Measurements from ENCODE around the gene MRTFA.

MRTFA gene

DNA sequence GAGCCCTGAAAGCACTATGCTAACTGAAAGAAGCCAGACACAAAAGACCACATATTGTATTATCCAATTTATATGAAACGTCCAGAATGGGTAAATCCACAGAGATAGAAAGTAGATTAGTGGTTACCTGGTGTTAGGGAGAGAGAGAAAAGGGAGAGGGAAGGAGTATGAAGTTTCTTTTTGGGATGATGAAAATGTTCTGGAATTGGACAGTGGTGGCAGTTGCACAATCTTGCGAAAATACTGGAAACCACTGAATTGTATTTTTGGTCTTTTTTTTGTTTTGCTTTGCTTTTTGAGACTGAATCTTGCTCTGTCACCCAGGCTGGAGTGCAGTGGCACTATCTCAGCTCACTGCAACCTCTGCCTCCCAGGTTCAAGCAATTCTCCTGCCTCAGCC, 63.5 kb downstream of the MRTFA start:
- Histone ChIP-seq H4K91ac (ENCODE audit: low read depth, low read length, poor library complexity) (no peak overlapping the region), H3K9me3 (replicated peaks in 1 of 2; ENCODE audit: control insufficient read depth in 2 of 2, insufficient read depth in 1 of 2, low read depth in 1 of 2, low read length in 2 of 2) (peaks cover 0 to 25% of the 10 kb centered on the region in 2 donors), H2BK15ac (ENCODE audit: low read length) (no peak overlapping the region), H3K4me1 (ENCODE audit: control insufficient read depth in 2 of 2, insufficient read depth in 1 of 2, low read depth in 1 of 2, low read length in 2 of 2) (peaks cover 3 to 7% of the 10 kb centered on the region in 2 donors), H3K14ac (ENCODE audit: low read length) (no peak overlapping the region), H4K8ac (ENCODE audit: low read depth, low read length) (no peak overlapping the region), H3K79me1 (ENCODE audit: low read depth, low read length) (no peaks in the 10 kb centered on the region), H3K18ac (ENCODE audit: low read length) (no peak overlapping the region), H2BK12ac (ENCODE audit: low read length) (no peak overlapping the region), H3K27ac (replicated peaks; ENCODE audit: low read length) (no peak overlapping the region), H2BK5ac (ENCODE audit: low read length) (no peak overlapping the region), H3K4me3 (ENCODE audit: low read length in 2 of 2) (no peak overlapping the region), H3K36me3 (replicated peaks in 1 of 2; ENCODE audit: control insufficient read depth in 2 of 2, insufficient read depth in 2 of 2, low read length in 2 of 2) (peaks cover 0 to 2% of the 10 kb centered on the region in 2 donors), H2AFZ (ENCODE audit: low read length) (no peak overlapping the region), H2AK5ac (ENCODE audit: low read depth, low read length) (no peak overlapping the region), H3K27me3 (ENCODE audit: control insufficient read depth in 3 of 3, insufficient read depth in 3 of 3, low read depth in 1 of 3, low read length in 3 of 3) (no peaks in the 10 kb centered on the region), H3K9ac (ENCODE audit: low read depth, low read length, poor library complexity) (no peak overlapping the region), H3K4me2 (ENCODE audit: insufficient read depth, low read length, poor library complexity, severe bottlenecking) (no peak overlapping the region), H3K23ac (ENCODE audit: low read depth, low read length, poor library complexity) (no peak overlapping the region), H3K4ac (ENCODE audit: low read length) (no peak overlapping the region), H2BK120ac (ENCODE audit: low read depth, low read length) (no peak overlapping the region)
- no peak for DNase-seq (ENCODE audit: low spot score)
- no CpG with 5 or more reads among the region's 2 CpGs for WGBS, 2 donors (ENCODE audit: extremely low coverage in 2 of 2, insufficient read length in 2 of 2, insufficient replicate concordance in 1 of 2)

GRCh38 chr22:40571887-40572286, 64.6 kb downstream of the MRTFA start:
- DNase-seq (ENCODE audit: low spot score), result no peak
- Histone ChIP-seq H3K36me3 (replicated peaks in 1 of 2; ENCODE audit: control insufficient read depth in 2 of 2, insufficient read depth in 2 of 2, low read length in 2 of 2) (peaks cover 0 to 2% of the 10 kb centered on the region in 2 donors), H3K4me1 (ENCODE audit: control insufficient read depth in 2 of 2, insufficient read depth in 1 of 2, low read depth in 1 of 2, low read length in 2 of 2) (peaks cover 4 to 11% of the 10 kb centered on the region in 2 donors), H2BK15ac (ENCODE audit: low read length) (no peak overlapping the region), H3K27me3 (ENCODE audit: control insufficient read depth in 3 of 3, insufficient read depth in 3 of 3, low read depth in 1 of 3, low read length in 3 of 3) (no peaks in the 10 kb centered on the region), H3K4ac (ENCODE audit: low read length) (no peak overlapping the region), H2AFZ (ENCODE audit: low read length) (no peak overlapping the region), H3K9me3 (replicated peaks in 1 of 2; ENCODE audit: control insufficient read depth in 2 of 2, insufficient read depth in 1 of 2, low read depth in 1 of 2, low read length in 2 of 2) (peaks cover 0 to 25% of the 10 kb centered on the region in 2 donors), H3K9ac (ENCODE audit: low read depth, low read length, poor library complexity) (no peak overlapping the region), H3K79me1 (ENCODE audit: low read depth, low read length) (no peaks in the 10 kb centered on the region), H3K27ac (replicated peaks; ENCODE audit: low read length) (no peak overlapping the region), H2BK12ac (ENCODE audit: low read length) (no peak overlapping the region), H4K8ac (ENCODE audit: low read depth, low read length) (no peak overlapping the region), H3K23ac (ENCODE audit: low read depth, low read length, poor library complexity) (no peak overlapping the region), H2BK5ac (ENCODE audit: low read length) (no peak overlapping the region), H3K14ac (ENCODE audit: low read length) (no peak overlapping the region), H4K91ac (ENCODE audit: low read depth, low read length, poor library complexity) (no peak overlapping the region), H2AK5ac (ENCODE audit: low read depth, low read length) (no peak overlapping the region), H2BK120ac (ENCODE audit: low read depth, low read length) (no peak overlapping the region), H3K4me3 (ENCODE audit: low read length in 2 of 2) (no peak overlapping the region), H3K18ac (ENCODE audit: low read length) (no peak overlapping the region), H3K4me2 (ENCODE audit: insufficient read depth, low read length, poor library complexity, severe bottlenecking) (no peak overlapping the region)
- WGBS, 2 donors (ENCODE audit: extremely low coverage in 2 of 2, insufficient read length in 2 of 2, insufficient replicate concordance in 1 of 2), result no CpG with 5 or more reads among the region's 3 CpGs

DNA sequence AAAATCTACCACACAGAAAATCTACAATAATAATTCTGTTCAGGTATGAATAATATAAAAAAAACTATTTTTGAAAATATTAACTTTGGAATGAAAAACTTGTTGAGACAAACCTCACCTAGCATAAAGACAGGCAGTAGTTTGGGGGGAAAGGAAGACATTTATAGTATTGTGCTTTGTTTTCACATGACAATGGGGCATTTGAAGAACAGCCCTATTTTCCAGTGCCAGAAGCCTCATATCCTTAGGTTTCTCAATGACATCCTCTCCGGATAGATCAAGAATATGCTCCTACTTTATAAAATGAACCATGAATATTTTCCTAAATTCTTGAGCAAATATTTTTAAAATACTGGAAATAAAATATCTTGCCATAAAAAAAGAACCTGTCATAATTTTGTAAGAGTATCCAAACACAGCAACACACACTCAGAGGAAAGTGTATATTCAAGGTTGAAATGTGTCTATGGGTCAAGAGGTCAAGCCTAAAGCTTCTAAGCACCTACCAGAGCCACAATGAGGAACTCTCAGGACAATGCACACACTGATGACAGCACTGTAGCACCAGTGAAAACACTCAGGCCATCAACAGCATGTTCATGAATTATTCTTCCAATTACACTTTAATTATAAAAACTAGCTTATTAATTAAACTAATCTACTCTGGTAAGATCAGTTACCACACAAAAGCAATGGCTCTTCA, 68.7 kb downstream of the MRTFA start:
- no CpG with 5 or more reads among the region's 1 CpG for WGBS, 2 donors (ENCODE audit: extremely low coverage in 2 of 2, insufficient read length in 2 of 2, insufficient replicate concordance in 1 of 2)
- H3K18ac ChIP-seq (ENCODE audit: low read length), result no peak overlapping the region

GRCh38 chr22:40567106-40567505, 69.4 kb downstream of the MRTFA start:
- Histone ChIP-seq H2BK15ac (ENCODE audit: low read length) (no peak overlapping the region), H3K4me3 (ENCODE audit: low read length in 2 of 2) (no peak overlapping the region), H3K4me2 (ENCODE audit: insufficient read depth, low read length, poor library complexity, severe bottlenecking) (no peak overlapping the region), H3K27ac (replicated peaks; ENCODE audit: low read length) (no peak overlapping the region), H2AFZ (ENCODE audit: low read length) (no peak overlapping the region), H3K4me1 (ENCODE audit: control insufficient read depth in 2 of 2, insufficient read depth in 1 of 2, low read depth in 1 of 2, low read length in 2 of 2) (peaks cover 4 to 11% of the 10 kb centered on the region in 2 donors), H3K9ac (ENCODE audit: low read depth, low read length, poor library complexity) (no peak overlapping the region), H2BK12ac (ENCODE audit: low read length) (no peak overlapping the region), H3K23ac (ENCODE audit: low read depth, low read length, poor library complexity) (no peak overlapping the region), H2BK5ac (ENCODE audit: low read length) (no peak overlapping the region), H4K91ac (ENCODE audit: low read depth, low read length, poor library complexity) (no peak overlapping the region), H4K8ac (ENCODE audit: low read depth, low read length) (no peak overlapping the region), H2AK5ac (ENCODE audit: low read depth, low read length) (no peak overlapping the region), H3K79me1 (ENCODE audit: low read depth, low read length) (peaks cover 2% of the 10 kb centered on the region), H3K4ac (ENCODE audit: low read length) (no peak overlapping the region), H3K9me3 (replicated peaks in 1 of 2; ENCODE audit: control insufficient read depth in 2 of 2, insufficient read depth in 1 of 2, low read depth in 1 of 2, low read length in 2 of 2) (peaks cover 0 to 13% of the 10 kb centered on the region in 2 donors), H2BK120ac (ENCODE audit: low read depth, low read length) (no peak overlapping the region), H3K27me3 (ENCODE audit: control insufficient read depth in 3 of 3, insufficient read depth in 3 of 3, low read depth in 1 of 3, low read length in 3 of 3) (no peaks in the 10 kb centered on the region), H3K14ac (ENCODE audit: low read length) (no peak overlapping the region), H3K18ac (ENCODE audit: low read length) (no peak overlapping the region), H3K36me3 (replicated peaks in 1 of 2; ENCODE audit: control insufficient read depth in 2 of 2, insufficient read depth in 2 of 2, low read length in 2 of 2) (no peaks in the 10 kb centered on the region)
- no peak for DNase-seq (ENCODE audit: low spot score)
- WGBS, 2 donors (ENCODE audit: extremely low coverage in 2 of 2, insufficient read length in 2 of 2, insufficient replicate concordance in 1 of 2), result no CpG with 5 or more reads among the region's 3 CpGs

More for the DNA sequence above, 68.7 kb downstream of the MRTFA start:
- Histone ChIP-seq H3K4me1 (ENCODE audit: control insufficient read depth in 2 of 2, insufficient read depth in 1 of 2, low read depth in 1 of 2, low read length in 2 of 2) (peaks cover 4 to 11% of the 10 kb centered on the region in 2 donors), H3K23ac (ENCODE audit: low read depth, low read length, poor library complexity) (no peak overlapping the region), H3K36me3 (replicated peaks in 1 of 2; ENCODE audit: control insufficient read depth in 2 of 2, insufficient read depth in 2 of 2, low read length in 2 of 2) (peaks cover 0 to 2% of the 10 kb centered on the region in 2 donors), H3K4me2 (ENCODE audit: insufficient read depth, low read length, poor library complexity, severe bottlenecking) (no peak overlapping the region), H3K4me3 (ENCODE audit: low read length in 2 of 2) (no peak overlapping the region), H3K9me3 (replicated peaks in 1 of 2; ENCODE audit: control insufficient read depth in 2 of 2, insufficient read depth in 1 of 2, low read depth in 1 of 2, low read length in 2 of 2) (peaks cover 0 to 19% of the 10 kb centered on the region in 2 donors), H3K27me3 (ENCODE audit: control insufficient read depth in 3 of 3, insufficient read depth in 3 of 3, low read depth in 1 of 3, low read length in 3 of 3) (no peaks in the 10 kb centered on the region), H2BK12ac (ENCODE audit: low read length) (no peak overlapping the region), H4K91ac (ENCODE audit: low read depth, low read length, poor library complexity) (no peak overlapping the region), H3K9ac (ENCODE audit: low read depth, low read length, poor library complexity) (no peak overlapping the region), H2BK120ac (ENCODE audit: low read depth, low read length) (no peak overlapping the region), H2AFZ (ENCODE audit: low read length) (no peak overlapping the region), H3K79me1 (ENCODE audit: low read depth, low read length) (peaks cover 2% of the 10 kb centered on the region), H3K27ac (replicated peaks; ENCODE audit: low read length) (no peak overlapping the region), H3K14ac (ENCODE audit: low read length) (no peak overlapping the region), H2BK15ac (ENCODE audit: low read length) (no peak overlapping the region), H3K4ac (ENCODE audit: low read length) (no peak overlapping the region), H4K8ac (ENCODE audit: low read depth, low read length) (no peak overlapping the region), H2AK5ac (ENCODE audit: low read depth, low read length) (no peak overlapping the region), H2BK5ac (ENCODE audit: low read length) (no peak overlapping the region)
- DNase-seq (ENCODE audit: low spot score), result no peak
